HEK293T (cell line): Measurements from ENCODE around the gene OXER1.

Experiments
- CTCF ChIA-PET: fragments of 350-600 bp; formaldehyde crosslinking; extraction: SDS; loops from one replicate; lab custom pipeline; 2021; ENCODE audit warnings: antibody characterized with exemption, inconsistent platforms; lab: Yijun Ruan, JAX
- POLR2A ChIA-PET: fragments of 350-600 bp; formaldehyde crosslinking; extraction: SDS; loops from one replicate; lab custom pipeline; 2020; ENCODE audit warnings: antibody characterized with exemption, inconsistent platforms; lab: Yijun Ruan, JAX
- DNase-seq: peaks from one replicate; pipeline ENCODE4 v3.0.0; 2012; ENCODE audit warnings: mixed read lengths; ENCODE audit errors: extremely low spot score
- ARNT ChIP-seq: fragments of 450-650 bp; IDR thresholded peaks from 2 replicates; pipeline ENCODE4 v1.6.1; 2017; ENCODE audit warnings: mild to moderate bottlenecking
- BHLHE40 ChIP-seq: fragments of 450-650 bp; IDR thresholded peaks from 2 replicates; pipeline ENCODE4 v1.6.1; 2016; ENCODE audit warnings: mild to moderate bottlenecking, moderate library complexity, borderline replicate concordance
- CTBP1 ChIP-seq: fragments of 450-650 bp; IDR thresholded peaks from 2 replicates; pipeline ENCODE4 v1.6.1; 2016; ENCODE audit warnings: borderline replicate concordance
- ELF4 ChIP-seq: fragments of 450-650 bp; IDR thresholded peaks from 2 replicates; pipeline ENCODE4 v1.6.1; 2017; ENCODE audit warnings: antibody characterized with exemption
- FOXA1 ChIP-seq: fragments of 450-650 bp; IDR thresholded peaks from 2 replicates; pipeline ENCODE4 v1.6.1; 2016; ENCODE audit warnings: mild to moderate bottlenecking
- FOXK2 ChIP-seq: fragments of 450-650 bp; IDR thresholded peaks from 2 replicates; pipeline ENCODE4 v1.6.1; 2016; ENCODE audit warnings: mild to moderate bottlenecking
- FOXM1 ChIP-seq: fragments of 450-650 bp; IDR thresholded peaks from 2 replicates; pipeline ENCODE4 v1.6.1; 2017; ENCODE audit warnings: mild to moderate bottlenecking, borderline replicate concordance
- HDGF ChIP-seq: fragments of 450-650 bp; IDR thresholded peaks from 2 replicates; pipeline ENCODE4 v1.6.1; 2017; ENCODE audit warnings: antibody characterized with exemption, borderline replicate concordance
- L3MBTL2 ChIP-seq: fragments of 450-650 bp; conservative IDR thresholded peaks from 2 replicates; pipeline ENCODE4 v1.6.1; 2016; ENCODE audit warnings: mild to moderate bottlenecking
- LEF1 ChIP-seq: fragments of 450-650 bp; IDR thresholded peaks from 2 replicates; pipeline ENCODE4 v1.6.1; 2017; ENCODE audit warnings: mild to moderate bottlenecking, borderline replicate concordance
- NFRKB ChIP-seq: fragments of 450-650 bp; IDR thresholded peaks from 2 replicates; pipeline ENCODE4 v1.6.1; 2016; ENCODE audit warnings: mild to moderate bottlenecking, moderate library complexity
- PKNOX1 ChIP-seq: fragments of 450-650 bp; IDR thresholded peaks from 2 replicates; pipeline ENCODE4 v1.6.1; 2016
- SP1 ChIP-seq: fragments of 450-650 bp; IDR thresholded peaks from 2 replicates; pipeline ENCODE4 v1.6.1; 2017
- SUZ12 ChIP-seq: fragments of 450-650 bp; IDR thresholded peaks from 2 replicates; pipeline ENCODE4 v1.6.1; 2016; ENCODE audit warnings: mild to moderate bottlenecking
- TARDBP ChIP-seq: fragments of 450-650 bp; IDR thresholded peaks from 2 replicates; pipeline ENCODE4 v1.6.1; 2016
- ZNF384 ChIP-seq: fragments of 450-650 bp; IDR thresholded peaks from 2 replicates; pipeline ENCODE4 v1.6.1; 2016

Gene OXER1

GRCh38 chr2:42781181-42781580, 17.2 kb upstream of the OXER1 start:
- no peak for TF ChIP-seq CTBP1
- TF ChIP-seq L3MBTL2: no peak
- TF ChIP-seq TARDBP: no peak
- no peak for TF ChIP-seq PKNOX1
- TF ChIP-seq ARNT: no peak
- CTCF ChIA-PET: no interaction called here
- POLR2A ChIA-PET: no interaction called here
- no peak for DNase-seq

- ChIA-PET CTCF (no interaction called here), POLR2A (no interaction called here)
- DNase-seq: no peak
- TF ChIP-seq HDGF (no peak), ZNF384 (0 out of 2 replicates have a peak, but pooled peaks have one; percentile 17)
Measured at GRCh38 chr2:42777883-42778805, 14.2 kb upstream of the OXER1 start.

- ChIA-PET POLR2A (no interaction called here), CTCF (interaction anchor here (0.6 to 0.7 kb wide), 2 partner anchors 183 to 1122 kb away, joined by 4 read pairs; no protein-coding TSS in a partner anchor)
- no peak for DNase-seq
- TF ChIP-seq PKNOX1 (no peak), TARDBP (no peak), SUZ12 (no peak), LEF1 (no peak), SP1 (no peak), NFRKB (no peak), FOXM1 (no peak), ELF4 (no peak), L3MBTL2 (no peak), CTBP1 (no peak)
Measured at GRCh38 chr2:42775810-42776209, 11.9 kb upstream of the OXER1 start.

- ChIA-PET POLR2A (no interaction called here), CTCF (interaction anchor here (0.6 to 0.7 kb wide), 3 partner anchors 20 to 1122 kb away, joined by 3 to 4 read pairs (median 4); no protein-coding TSS in a partner anchor)
- TF ChIP-seq L3MBTL2: no peak
- no peak for TF ChIP-seq ARNT
- no peak for TF ChIP-seq ZNF384
- no peak for DNase-seq
Measured at GRCh38 chr2:42775186-42775585, 11.3 kb upstream of the OXER1 start.

GRCh38 chr2:42771546-42772153, 7.7 kb upstream of the OXER1 start:
- DNase-seq: no peak
- CTCF ChIA-PET: no interaction called here
- TF ChIP-seq HDGF (no peak), FOXK2 (no peak), FOXM1 (no peak), FOXA1 (no peak), ELF4 (no peak), L3MBTL2 (no peak), ARNT (no peak), SUZ12 (no peak), TARDBP (no peak), PKNOX1 (no peak), BHLHE40 (no peak), CTBP1 (no peak), NFRKB (no peak), LEF1 (no peak), ZNF384 (no peak), SP1 (no peak)
- POLR2A ChIA-PET: no interaction called here

- POLR2A ChIA-PET: no interaction called here
Measured at GRCh38 chr2:42770288-42771131, 6.6 kb upstream of the OXER1 start.

More at GRCh38 chr2:42770288-42771131, 6.6 kb upstream of the OXER1 start:
- DNase-seq: peak; percentile 80
- CTCF ChIA-PET: no interaction called here
- TF ChIP-seq L3MBTL2: peak; percentile 40
- no peak for TF ChIP-seq FOXM1
- no peak for TF ChIP-seq ARNT
- no peak for TF ChIP-seq SP1
- no peak for TF ChIP-seq FOXK2
- no peak for TF ChIP-seq BHLHE40
- TF ChIP-seq PKNOX1: no peak
